ENCODE data around the gene TCAP.

DNA sequence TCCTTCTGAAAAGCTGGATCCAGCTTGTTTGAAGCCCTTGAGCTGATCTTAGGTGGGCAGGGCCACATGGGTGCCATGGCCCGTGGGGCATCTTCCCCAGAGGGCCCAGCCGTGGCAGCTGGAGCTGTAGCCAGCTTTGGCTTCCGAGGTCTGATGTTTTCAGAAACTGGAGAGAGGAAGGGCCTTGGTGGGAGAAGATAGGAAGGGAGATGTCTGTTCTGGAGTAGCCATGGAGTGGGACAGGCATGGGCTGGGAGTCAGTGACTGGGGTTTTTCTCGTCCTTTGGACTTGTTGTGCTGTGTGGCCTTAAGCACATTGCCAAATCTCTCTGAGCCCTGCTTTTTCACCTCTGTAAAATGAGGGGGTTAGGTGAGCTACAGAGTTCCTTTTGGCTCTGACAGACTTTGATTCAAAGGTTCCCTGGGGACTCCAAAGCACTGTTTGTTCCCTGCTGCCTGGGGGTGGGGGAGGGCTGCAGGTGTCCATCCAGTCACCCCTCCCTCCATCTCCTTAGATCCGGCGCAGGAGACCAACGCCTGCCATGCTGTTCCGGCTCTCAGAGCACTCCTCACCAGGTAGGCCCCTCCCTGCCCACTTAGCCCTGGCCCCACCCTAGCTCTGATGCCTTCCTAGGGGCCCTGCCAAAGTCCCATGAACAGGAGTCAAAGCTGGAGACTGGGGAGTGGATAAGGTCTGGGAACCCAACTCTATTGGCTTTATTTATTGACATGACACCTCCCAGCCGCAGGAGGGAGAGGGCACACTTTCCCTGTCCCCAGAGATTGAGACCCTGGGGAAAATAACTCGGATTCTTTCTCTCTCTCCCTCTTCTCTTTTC, 36.3 kb upstream of the TCAP start:
- TF ChIP-seq EZH2 (IDR thresholded peaks at IDR 0.05; ENCODE audit: low read length, missing control alignments) = no peak
- TF ChIP-seq CTCF (conservative IDR thresholded peaks at IDR 0.05 in 1 of 2, IDR thresholded peaks at IDR 0.05 in 1 of 2; ENCODE audit: low read depth in 1 of 2, low read length in 2 of 2) = no peak

All from fibroblast of lung (primary cell).